Thyroid gland (tissue), 4 donors: Measurements from ENCODE around the gene MEF2B. TPM values are rescaled to one million over a fixed set of nuclear protein-coding genes. Genes with fewer than 3 reads are reported as not detected.
A peak's percentile ranks its signal among the peaks of the same experiment; 100 is the strongest.

Source experiments
- DNase-seq, 2 donors: peaks; one replicate each; pipeline ENCODE4 v3.0.0-alpha.2; 2019
- H3K27ac ChIP-seq, 3 donors: fragments of 200-600 bp; sonication (generic); 1 replicate in 2 of 3; 2 replicates in 1 of 3; pipeline ENCODE4 v1.5.1; 2016 to 2019; ENCODE audit warnings: mild to moderate bottlenecking in 1 of 3, moderate library complexity in 1 of 3
- H3K27me3 ChIP-seq: fragments of 200-600 bp; sonication (generic); one replicate; pipeline ENCODE4 v1.5.1; 2019
- H3K36me3 ChIP-seq, 2 donors: fragments of 200-600 bp; sonication (generic); one replicate each; pipeline ENCODE4 v1.5.1; 2016 to 2019
- H3K4me1 ChIP-seq, 2 donors: fragments of 200-600 bp; sonication (generic); one replicate each; pipeline ENCODE4 v1.5.1; 2017 to 2019
- H3K4me3 ChIP-seq, 3 donors: fragments of 200-600 bp; sonication (generic); replicated peaks in 1 of 3; 1 replicate in 2 of 3; 2 replicates in 1 of 3; pipeline ENCODE4 v1.5.1; 2016; ENCODE audit warnings: mild to moderate bottlenecking in 1 of 3
- H3K9me3 ChIP-seq: fragments of 200-600 bp; sonication (generic); one replicate; pipeline ENCODE4 v1.5.1; 2017
- CTCF ChIP-seq, 6 experiments: fragments of 200-600 bp in 3 of 6; fragments of 450-650 bp in 3 of 6; sonication (generic) in 3 of 6; IDR thresholded peaks; one replicate each; pipeline ENCODE4 v1.5.1; 2016 to 2019; ENCODE audit warnings: antibody characterized with exemption in 6 of 6, mild to moderate bottlenecking in 2 of 6, inconsistent platforms in 1 of 6, moderate library complexity in 1 of 6
- POLR2A ChIP-seq, 2 donors: fragments of 450-650 bp; IDR thresholded peaks; one replicate each; pipeline ENCODE4 v1.6.1; 2017; ENCODE audit warnings: antibody characterized with exemption in 2 of 2, mild to moderate bottlenecking in 2 of 2, moderate library complexity in 1 of 2
- WGBS, 2 donors: methylation state at CpG; one replicate each; pipeline ENCODE4 v1.1.5; 2017; 5-methylcytosine and 5-hydroxymethylcytosine counted together
- intact Hi-C: fragments of 100-400 bp; cut with DNase I; formaldehyde crosslinking; loops from one replicate; pipeline ENCODE4 v1.15.1; 2023
- total RNA-seq, 4 donors: library from RNA; depleted of rRNA; stranded (reverse); fragments of >200 nt; gene quantifications; one replicate each; pipeline ENCODE4 v1.2.3, GENCODE V29; 2016

MEF2B gene
- total RNA-seq, 4 donors from 2014 or later: 0.67 to 1.5 TPM; not detected in 2

- TF ChIP-seq POLR2A (IDR thresholded peaks at IDR 0.05): peak in 1 of 2 donors; percentile 15
- TF ChIP-seq CTCF (IDR thresholded peaks at IDR 0.05): no peak
- Histone ChIP-seq H3K4me1 (peaks cover 16 to 32% of the 10 kb centered on the region in 2 donors), H3K27me3 (no peaks in the 10 kb centered on the region), H3K27ac (peak overlapping the region; percentile 39 to 78 (median 78)), H3K36me3 (no peaks in the 10 kb centered on the region), H3K9me3 (no peaks in the 10 kb centered on the region), H3K4me3 (no peak overlapping the region)
- WGBS, 2 donors: 54 to 59% methylated on average over 9 of the region's 9 CpGs
- intact Hi-C loops: no loop called here
- DNase-seq: peak; percentile 61 to 71
Measured at GRCh38 chr19:19111967-19112580, 58.0 kb downstream of the MEF2B start.

GRCh38 chr19:19111136-19111835, 58.8 kb downstream of the MEF2B start:
- WGBS, 2 donors: 75 to 93% methylated on average over 13 to 14 of the region's 15 CpGs
- TF ChIP-seq POLR2A (IDR thresholded peaks at IDR 0.05) (no peak), CTCF (IDR thresholded peaks at IDR 0.05) (no peak)
- Histone ChIP-seq H3K36me3 (no peaks in the 10 kb centered on the region), H3K4me3 (no peak overlapping the region), H3K27me3 (no peaks in the 10 kb centered on the region), H3K4me1 (peaks cover 19 to 38% of the 10 kb centered on the region in 2 donors), H3K27ac (peak overlapping the region; percentile 39 to 78 (median 78)), H3K9me3 (no peaks in the 10 kb centered on the region)
- DNase-seq: no peak
- intact Hi-C loops: no loop called here

GRCh38 chr19:19110410-19111135, 59.5 kb downstream of the MEF2B start:
- H3K27ac ChIP-seq: no peak overlapping the region
- intact Hi-C loops: no loop called here
- no peaks in the 10 kb centered on the region for H3K27me3 ChIP-seq
- no peak overlapping the region for H3K4me3 ChIP-seq
- no peak for TF ChIP-seq CTCF (IDR thresholded peaks at IDR 0.05)
- TF ChIP-seq POLR2A (IDR thresholded peaks at IDR 0.05): no peak
- WGBS, 2 donors: 67 to 70% methylated on average over 27 to 54 of the region's 66 CpGs
- H3K36me3 ChIP-seq: no peaks in the 10 kb centered on the region
- no peaks in the 10 kb centered on the region for H3K9me3 ChIP-seq
- DNase-seq: no peak
- H3K4me1 ChIP-seq: peaks cover 25 to 44% of the 10 kb centered on the region in 2 donors

GRCh38 chr19:19109601-19110000, 60.5 kb downstream of the MEF2B start:
- no peak for DNase-seq
- H3K4me1 ChIP-seq: peaks cover 32 to 53% of the 10 kb centered on the region in 2 donors
- TF ChIP-seq POLR2A (IDR thresholded peaks at IDR 0.05) (no peak), CTCF (IDR thresholded peaks at IDR 0.05) (no peak)
- no peak overlapping the region for H3K4me3 ChIP-seq
- no peaks in the 10 kb centered on the region for H3K36me3 ChIP-seq
- no peaks in the 10 kb centered on the region for H3K27me3 ChIP-seq
- WGBS, 2 donors: 82 to 87% methylated on average over 9 of the region's 9 CpGs
- intact Hi-C loops: loop anchor here (5.0 kb wide), 1 partner anchor 52 kb away; no protein-coding TSS in a partner anchor
- no peak overlapping the region for H3K27ac ChIP-seq
- H3K9me3 ChIP-seq: no peaks in the 10 kb centered on the region
